Liver (tissue), 9 donors: ENCODE data around the gene GCNT3. TPM values are rescaled to one million over a fixed set of nuclear protein-coding genes. Genes with fewer than 3 reads are reported as not detected.
"Not testable (repeated sequence)": the region's sequence is repeated elsewhere in the genome, so short reads cannot be mapped to it uniquely, and the experiment has no call there.

Experiments
- DNase-seq: peaks from one replicate; pipeline ENCODE4 v3.0.0-alpha.2; 2017; ENCODE audit warnings: low spot score
- H3K27ac ChIP-seq, 2 donors: one replicate each; pipeline ENCODE4 v1.7.0; 2013; ENCODE audit warnings: inconsistent platforms in 2 of 2, low read length in 2 of 2, control low read depth in 1 of 2, low read depth in 1 of 2, mild to moderate bottlenecking in 1 of 2
- H3K27me3 ChIP-seq, 4 donors: one replicate each; pipeline versions ENCODE4 v1.6.1 to v1.7.0; 2013; ENCODE audit warnings: low read length in 3 of 4, inconsistent platforms in 1 of 4, mild to moderate bottlenecking in 1 of 4, moderate library complexity in 1 of 4; ENCODE audit not compliant: control insufficient read depth in 4 of 4, insufficient read depth in 4 of 4
- H3K36me3 ChIP-seq, 4 donors: one replicate each; pipeline versions ENCODE4 v1.6.1 to v1.7.0; 2013; ENCODE audit warnings: low read length in 3 of 4, mild to moderate bottlenecking in 3 of 4, low read depth in 1 of 4, moderate library complexity in 1 of 4; ENCODE audit not compliant: control insufficient read depth in 4 of 4, insufficient read depth in 3 of 4
- H3K4me1 ChIP-seq, 4 donors: one replicate each; pipeline versions ENCODE4 v1.6.1 to v1.7.0; 2013; ENCODE audit warnings: low read length in 3 of 4, mild to moderate bottlenecking in 3 of 4, moderate library complexity in 1 of 4; ENCODE audit not compliant: control insufficient read depth in 4 of 4, insufficient read depth in 4 of 4
- H3K4me3 ChIP-seq, 3 donors: one replicate each; pipeline versions ENCODE4 v1.6.1 to v1.7.0; 2013; ENCODE audit warnings: low read length in 3 of 3, control low read depth in 1 of 3, low read depth in 1 of 3, mild to moderate bottlenecking in 1 of 3
- H3K9ac ChIP-seq, 2 donors: one replicate each; pipeline ENCODE4 v1.7.0; 2013; ENCODE audit warnings: low read length in 2 of 2, mild to moderate bottlenecking in 2 of 2, moderate library complexity in 2 of 2, control low read depth in 1 of 2, low read depth in 1 of 2
- H3K9me3 ChIP-seq, 4 donors: one replicate each; pipeline versions ENCODE4 v1.6.1 to v1.7.0; 2013; ENCODE audit warnings: low read length in 3 of 4; ENCODE audit not compliant: control insufficient read depth in 4 of 4
- CTCF ChIP-seq: fragments of 150-350 bp; IDR thresholded peaks from 2 replicates; pipeline ENCODE4 v1.5.1; 2017; ENCODE audit warnings: improper control_type of control experiment, low read depth, low read length; ENCODE audit not compliant: missing input control
- EGR1 ChIP-seq, 2 donors: IDR thresholded peaks; 2 replicates each; pipeline ENCODE4 v1.6.1; 2016 to 2018; ENCODE audit warnings: antibody characterized with exemption in 2 of 2, low read depth in 2 of 2
- FOXA1 ChIP-seq: IDR thresholded peaks from 2 replicates; pipeline ENCODE4 v1.6.1; 2016; ENCODE audit warnings: antibody characterized with exemption
- FOXA2 ChIP-seq: IDR thresholded peaks from 2 replicates; pipeline ENCODE4 v1.6.1; 2016; ENCODE audit warnings: antibody characterized with exemption
- GABPA ChIP-seq, 2 donors: IDR thresholded peaks in 1 of 2; conservative IDR thresholded peaks in 1 of 2; 2 replicates each; pipeline ENCODE4 v1.6.1; 2016; ENCODE audit warnings: antibody characterized with exemption in 2 of 2, mild to moderate bottlenecking in 1 of 2, moderate library complexity in 1 of 2
- HNF4A ChIP-seq, 2 donors: conservative IDR thresholded peaks; 2 replicates each; pipeline ENCODE4 v1.6.1; 2016; ENCODE audit warnings: antibody characterized with exemption in 2 of 2, mild to moderate bottlenecking in 2 of 2
- HNF4G ChIP-seq: IDR thresholded peaks from 2 replicates; pipeline ENCODE4 v1.6.1; 2016; ENCODE audit warnings: antibody characterized with exemption
- JUND ChIP-seq, 2 donors: IDR thresholded peaks; 2 replicates each; pipeline ENCODE4 v1.6.1; 2016; ENCODE audit warnings: antibody characterized with exemption in 2 of 2
- NR2F2 ChIP-seq: IDR thresholded peaks from 2 replicates; pipeline ENCODE4 v1.6.1; 2016; ENCODE audit warnings: antibody characterized with exemption
- RAD21 ChIP-seq, 2 donors: IDR thresholded peaks; 2 replicates each; pipeline ENCODE4 v1.6.1; 2016; ENCODE audit warnings: antibody characterized with exemption in 2 of 2, mild to moderate bottlenecking in 2 of 2
- REST ChIP-seq: IDR thresholded peaks from 2 replicates; pipeline ENCODE4 v1.6.1; 2016; ENCODE audit warnings: antibody characterized with exemption, mild to moderate bottlenecking
- RXRA ChIP-seq, 2 donors: IDR thresholded peaks; 2 replicates each; pipeline ENCODE4 v1.6.1; 2017 to 2018; ENCODE audit warnings: antibody characterized with exemption in 2 of 2, mild to moderate bottlenecking in 1 of 2
- SP1 ChIP-seq: IDR thresholded peaks from 2 replicates; pipeline ENCODE4 v1.6.1; 2018; ENCODE audit warnings: antibody characterized with exemption, mild to moderate bottlenecking
- TAF1 ChIP-seq: conservative IDR thresholded peaks from 2 replicates; pipeline ENCODE4 v1.6.1; 2016; ENCODE audit warnings: antibody characterized with exemption, mild to moderate bottlenecking
- YY1 ChIP-seq: IDR thresholded peaks from 2 replicates; pipeline ENCODE4 v1.6.1; 2016; ENCODE audit warnings: antibody characterized with exemption, mild to moderate bottlenecking
- ZBTB33 ChIP-seq: IDR thresholded peaks from 2 replicates; pipeline ENCODE4 v1.6.1; 2016; ENCODE audit warnings: antibody characterized with exemption
- WGBS: extraction: QIAGEN DNeasy Blood & Tissue Kit; methylation state at CpG from one replicate; pipeline ENCODE4 v1.1.7; 2013; 5-methylcytosine and 5-hydroxymethylcytosine counted together
- polyA plus RNA-seq, 2 donors: library from polyadenylated mRNA; stranded (reverse) in 1 of 2; unstranded in 1 of 2; fragments of 200-250 nt in 1 of 2; fragments of >200 nt in 1 of 2; fragmentation: Nextera tagmentation in 1 of 2; extraction: Ambion mirVana in 1 of 2; gene quantifications; one replicate each; pipeline versions ENCODE4 v1.2.1 to v1.2.3, GENCODE V29; 2013 to 2015
- total RNA-seq, 2 donors: library from RNA; depleted of rRNA; stranded (reverse); fragments of >200 nt; gene quantifications; one replicate each; pipeline ENCODE4 v1.2.3, GENCODE V29; 2014
- TF ChIP-seq, protein P1 (sequence below): IDR thresholded peaks from 2 replicates; pipeline ENCODE4 v1.6.1; 2016; ENCODE audit warnings: antibody characterized with exemption
- TF ChIP-seq, protein P2 (sequence below): IDR thresholded peaks from 2 replicates; pipeline ENCODE4 v1.6.1; 2016; ENCODE audit warnings: antibody characterized with exemption
- donor health status: healthy.
- donor health status: healthy.
- donor health status: healthy.
- donor health status: healthy.
- donor health status: healthy.

GCNT3 gene
- total and polyA plus RNA-seq, 4 donors, result 0.14 to 0.37 TPM; not detected in 2

GRCh38 chr15:59636184-59636583, 24.6 kb downstream of the GCNT3 start:
- H3K36me3 ChIP-seq, result peaks cover 0 to 22% (median 8%) of the 10 kb centered on the region in 4 donors
- no peak overlapping the region for H3K27ac ChIP-seq
- no peak overlapping the region for H3K9ac ChIP-seq
- no peaks in the 10 kb centered on the region for H3K9me3 ChIP-seq
- no peak overlapping the region for H3K4me3 ChIP-seq
- TF ChIP-seq YY1 (no peak), SP1 (no peak), ZBTB33 (no peak), FOXA2 (no peak), FOXA1 (no peak), HNF4A (conservative IDR thresholded peaks at IDR 0.05) (no peak), GABPA (IDR thresholded peaks at IDR 0.05 in 1 of 2, conservative IDR thresholded peaks at IDR 0.05 in 1 of 2) (no peak), CTCF (no peak), REST (no peak), HNF4G (no peak), RXRA (IDR thresholded peaks at IDR 0.05) (no peak), TAF1 (no peak), JUND (IDR thresholded peaks at IDR 0.05) (no peak), NR2F2 (no peak), RAD21 (IDR thresholded peaks at IDR 0.05) (no peak), EGR1 (IDR thresholded peaks at IDR 0.05; ENCODE audit: low read depth in 2 of 2) (no peak)
- TF ChIP-seq, protein P1, sequence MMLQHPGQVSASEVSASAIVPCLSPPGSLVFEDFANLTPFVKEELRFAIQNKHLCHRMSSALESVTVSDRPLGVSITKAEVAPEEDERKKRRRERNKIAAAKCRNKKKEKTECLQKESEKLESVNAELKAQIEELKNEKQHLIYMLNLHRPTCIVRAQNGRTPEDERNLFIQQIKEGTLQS, result no peak
- TF ChIP-seq, protein P2, sequence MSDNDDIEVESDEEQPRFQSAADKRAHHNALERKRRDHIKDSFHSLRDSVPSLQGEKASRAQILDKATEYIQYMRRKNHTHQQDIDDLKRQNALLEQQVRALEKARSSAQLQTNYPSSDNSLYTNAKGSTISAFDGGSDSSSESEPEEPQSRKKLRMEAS, result no peak
- no peaks in the 10 kb centered on the region for H3K27me3 ChIP-seq
- H3K4me1 ChIP-seq, result no peaks in the 10 kb centered on the region
- DNase-seq, result no peak
- 93% methylated on average over 3 of the region's 3 CpGs for WGBS

GRCh38 chr15:59637507-59637906, 25.9 kb downstream of the GCNT3 start:
- not testable (repeated sequence) for H3K27ac ChIP-seq, H3K9me3 ChIP-seq, H3K9ac ChIP-seq, H3K4me3 ChIP-seq, H3K27me3 ChIP-seq, H3K4me1 ChIP-seq, DNase-seq
- 96% methylated on average over 2 of the region's 2 CpGs for WGBS
- H3K36me3 ChIP-seq, result peaks cover 0 to 28% (median 8%) of the 10 kb centered on the region in 4 donors
